Sigmoid colon (tissue), 7 donors: ENCODE data around the gene SLC45A3. TPM values are rescaled to one million over a fixed set of nuclear protein-coding genes. Genes with fewer than 3 reads are reported as not detected.
"Not testable (repeated sequence)": the region's sequence is repeated elsewhere in the genome, so short reads cannot be mapped to it uniquely, and the experiment has no call there.

ENCODE experiments used
- DNase-seq: peaks from one replicate; pipeline ENCODE4 v3.0.0-alpha.2; 2019
- H3K27ac ChIP-seq, 4 donors: fragments of 200-600 bp; sonication (generic); one replicate each; pipeline ENCODE4 v1.5.1; 2016 to 2019; ENCODE audit warnings: mild to moderate bottlenecking in 1 of 4
- H3K27me3 ChIP-seq, 3 donors: fragments of 200-600 bp; sonication (generic); one replicate each; pipeline ENCODE4 v1.5.1; 2019; ENCODE audit warnings: mild to moderate bottlenecking in 1 of 3
- H3K36me3 ChIP-seq, 4 donors: fragments of 200-600 bp; sonication (generic); one replicate each; pipeline ENCODE4 v1.5.1; 2016 to 2019
- H3K4me1 ChIP-seq, 4 donors: fragments of 200-600 bp; sonication (generic); one replicate each; pipeline ENCODE4 v1.5.1; 2017 to 2019
- H3K4me3 ChIP-seq, 4 donors: fragments of 200-600 bp; sonication (generic); one replicate each; pipeline ENCODE4 v1.5.1; 2017 to 2019; ENCODE audit warnings: mild to moderate bottlenecking in 2 of 4, moderate library complexity in 1 of 4
- H3K9me3 ChIP-seq, 4 donors: fragments of 200-600 bp in 3 of 4; sonication (generic) in 3 of 4; one replicate each; pipeline versions ENCODE4 v1.5.1 to v1.6.1; 2013 to 2019
- CTCF ChIP-seq, 4 experiments: fragments of 450-650 bp in 3 of 4; fragments of 200-600 bp in 1 of 4; IDR thresholded peaks; one replicate each; pipeline ENCODE4 v1.5.1; 2016 to 2019; ENCODE audit warnings: antibody characterized with exemption in 4 of 4, mild to moderate bottlenecking in 3 of 4, moderate library complexity in 2 of 4
- EP300 ChIP-seq, 4 donors: sonication (generic); formaldehyde crosslinking; IDR thresholded peaks; one replicate each; pipeline ENCODE4 v1.6.1; 2017; ENCODE audit warnings: antibody characterized with exemption in 4 of 4
- POLR2A ChIP-seq, 2 donors: fragments of 450-650 bp; IDR thresholded peaks; one replicate each; pipeline ENCODE4 v1.6.1; 2016; ENCODE audit warnings: antibody characterized with exemption in 2 of 2, mild to moderate bottlenecking in 2 of 2, moderate library complexity in 2 of 2
- POLR2AphosphoS5 ChIP-seq, 4 donors: sonication (generic); formaldehyde crosslinking; IDR thresholded peaks; one replicate each; pipeline ENCODE4 v1.6.1; 2017; ENCODE audit warnings: antibody characterized with exemption in 4 of 4
- WGBS, 2 donors: extraction: QIAGEN DNeasy Blood & Tissue Kit; methylation state at CpG; one replicate each; pipeline ENCODE4 v1.1.7; 2013; 5-methylcytosine and 5-hydroxymethylcytosine counted together
- intact Hi-C: fragments of 100-400 bp; cut with DNase I; formaldehyde crosslinking; loops from one replicate; pipeline ENCODE4 v1.15.1; 2023
- polyA plus RNA-seq, 3 donors: library from polyadenylated mRNA; stranded (reverse); fragments of 200-250 nt; gene quantifications; one replicate each; pipeline ENCODE4 v1.2.3, GENCODE V29; 2013
- total RNA-seq, 4 donors: library from RNA; depleted of rRNA; stranded (reverse); fragments of >200 nt; gene quantifications; one replicate each; pipeline ENCODE4 v1.1.0, GENCODE V29; 2016
- donor health status: healthy with polysubstance abuse.
- donor health status: Bipolar disorder and iron deficiency.
- donor health status: healthy.

The SLC45A3 gene
- 1 to 10 TPM in 1 of 4 donors, under 1 TPM in 3; 0.68 to 2.2 (median 0.77) TPM for total RNA-seq
- 10 to 100 TPM in 1 of 3 donors, 1 to 10 TPM in 2; 2.5 to 15.2 (median 3.6) TPM for polyA plus RNA-seq

- peak within 1 kb of the TSS in 2 of 4 donors; percentile 8 to 41 for H3K27ac ChIP-seq
- H3K27me3 ChIP-seq, result no peaks in the 10 kb centered on the region
- no peak for DNase-seq
- no peaks in the 10 kb centered on the region for H3K36me3 ChIP-seq
- no peaks in the 10 kb centered on the region for H3K9me3 ChIP-seq
- peaks cover 0 to 24% (median 18%) of the 10 kb centered on the region in 4 donors for H3K4me1 ChIP-seq
- intact Hi-C loops, result no loop called here
- no peak for TF ChIP-seq EP300 (IDR thresholded peaks at IDR 0.05)
- TF ChIP-seq POLR2AphosphoS5 (IDR thresholded peaks at IDR 0.05), result no peak
- TF ChIP-seq POLR2A (IDR thresholded peaks at IDR 0.05), result no peak
- no peak for TF ChIP-seq CTCF (IDR thresholded peaks at IDR 0.05)
- WGBS, 2 donors, result 1% methylated on average over 86 of the region's 86 CpGs
- H3K4me3 ChIP-seq, result peak within 1 kb of the TSS; percentile 32 to 65 (median 57)
These were observed at the start of gene SLC45A3 for GRCh38 chr1:205680073-205680851. Gene SLC45A3, minus strand, starts transcription at chr1:205680509. Its CDS starts 15,853 bp downstream, at chr1:205664656.

- no peak for DNase-seq
- 62 to 80% methylated on average over 4 of the region's 4 CpGs for WGBS, 2 donors
- intact Hi-C loops, result no loop called here
- TF ChIP-seq CTCF (IDR thresholded peaks at IDR 0.05), result no peak
- no peak for TF ChIP-seq EP300 (IDR thresholded peaks at IDR 0.05)
- TF ChIP-seq POLR2A (IDR thresholded peaks at IDR 0.05), result no peak
- no peak for TF ChIP-seq POLR2AphosphoS5 (IDR thresholded peaks at IDR 0.05)
- Histone ChIP-seq H3K4me3 (no peak overlapping the region), H3K9me3 (no peaks in the 10 kb centered on the region), H3K4me1 (peaks cover 0 to 11% (median 3%) of the 10 kb centered on the region in 4 donors), H3K27me3 (no peaks in the 10 kb centered on the region), H3K27ac (no peak overlapping the region), H3K36me3 (peaks cover 0 to 72% (median 13%) of the 10 kb centered on the region in 4 donors)
These were observed 46.4 kb upstream of the SLC45A3 start for GRCh38 chr1:205726619-205727125.

GRCh38 chr1:205725514-205725913, 45.2 kb upstream of the SLC45A3 start:
- 30 to 65% methylated on average over 1 of the region's 1 CpG for WGBS, 2 donors
- peaks cover under 1 to 84% (median 18%) of the 10 kb centered on the region in 4 donors for H3K36me3 ChIP-seq
- no peaks in the 10 kb centered on the region for H3K27me3 ChIP-seq
- intact Hi-C loops, result no loop called here
- H3K4me3 ChIP-seq, result no peak overlapping the region
- DNase-seq, result no peak
- H3K27ac ChIP-seq, result no peak overlapping the region
- no peaks in the 10 kb centered on the region for H3K9me3 ChIP-seq
- TF ChIP-seq POLR2A (IDR thresholded peaks at IDR 0.05) (no peak), EP300 (IDR thresholded peaks at IDR 0.05) (no peak)
- peaks cover 0 to 8% (median 3%) of the 10 kb centered on the region in 4 donors for H3K4me1 ChIP-seq

- H3K4me3 ChIP-seq, DNase-seq, H3K4me1 ChIP-seq, intact Hi-C loops, H3K27me3 ChIP-seq, H3K27ac ChIP-seq, H3K9me3 ChIP-seq: not testable (repeated sequence)
- peaks cover 25 to 96% (median 38%) of the 10 kb centered on the region in 4 donors for H3K36me3 ChIP-seq
- 96 to 97% methylated on average over 2 of the region's 2 CpGs for WGBS, 2 donors
These were observed 40.4 kb upstream of the SLC45A3 start for GRCh38 chr1:205720740-205721139.

- intact Hi-C loops, result no loop called here
- Histone ChIP-seq H3K27ac (no peak overlapping the region), H3K27me3 (no peaks in the 10 kb centered on the region), H3K4me3 (no peak overlapping the region), H3K4me1 (no peaks in the 10 kb centered on the region), H3K9me3 (no peaks in the 10 kb centered on the region), H3K36me3 (peaks cover 20 to 99% (median 42%) of the 10 kb centered on the region in 4 donors)
- DNase-seq, result no peak
- TF ChIP-seq EP300 (IDR thresholded peaks at IDR 0.05) (no peak), POLR2AphosphoS5 (IDR thresholded peaks at IDR 0.05) (no peak), POLR2A (IDR thresholded peaks at IDR 0.05) (no peak), CTCF (IDR thresholded peaks at IDR 0.05) (no peak)
These were observed 39.5 kb upstream of the SLC45A3 start for GRCh38 chr1:205719762-205720161.
